GM18520 (cell line): ENCODE results near the gene ACAT2.
"Not testable (repeated sequence)": the region's sequence is repeated elsewhere in the genome, so short reads cannot be mapped to it uniquely, and the experiment has no call there.

Experiments used
- ATAC-seq: cut with Tn5 transposase; IDR thresholded peaks from one replicate; pipeline ENCODE4 v1.9.1; 2021; ENCODE audit not compliant: unreplicated experiment

ACAT2 gene

GRCh38 chr6:159761873-159762680 lies at the start of gene ACAT2:
Gene ACAT2, plus strand, starts transcription at chr6:159762045. Its CDS starts 43 bp downstream, at chr6:159762088.
- ATAC-seq = peak; percentile 95

DNA sequence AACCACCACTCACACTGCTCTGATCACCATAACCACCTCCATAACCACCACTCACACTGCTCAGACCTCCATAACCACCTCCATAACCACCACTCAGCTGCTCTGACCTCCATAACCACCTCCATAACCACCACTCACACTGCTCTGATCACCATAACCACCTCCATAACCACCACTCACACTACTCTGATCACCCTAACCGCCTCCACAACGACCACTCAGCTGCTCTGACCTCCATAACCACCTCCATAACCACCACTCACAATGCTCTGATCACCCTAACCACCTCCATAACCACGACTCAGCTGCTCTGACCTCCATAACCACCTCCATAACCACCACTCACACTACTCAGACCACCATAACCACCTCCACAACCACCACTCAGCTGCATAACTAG lies 49.5 kb upstream of the ACAT2 start:
- not testable (repeated sequence) for ATAC-seq

DNA sequence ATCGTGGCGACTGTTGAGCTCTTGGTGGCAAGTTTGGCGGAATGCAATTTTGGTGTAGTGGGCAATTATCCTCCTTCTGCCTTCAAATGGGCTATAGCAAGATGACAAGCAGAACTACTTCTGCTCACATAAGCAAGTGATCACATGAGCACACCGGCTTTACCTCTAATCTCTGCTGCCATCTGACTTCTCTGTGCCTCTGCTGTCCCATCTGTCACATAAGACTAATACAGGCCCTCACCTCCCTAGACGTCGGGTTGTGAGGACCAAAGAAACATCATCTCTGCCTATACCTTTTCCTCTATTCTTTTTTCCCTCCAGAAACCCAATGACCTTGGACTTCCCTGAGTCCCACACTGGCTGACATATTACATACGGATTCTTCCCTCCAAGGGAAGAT lies 47.9 kb upstream of the ACAT2 start:
- no peak for ATAC-seq

GRCh38 chr6:159714404-159714803 lies 47.4 kb upstream of the ACAT2 start:
- no peak for ATAC-seq

- ATAC-seq = no peak
Measured at GRCh38 chr6:159715166-159715565, 46.7 kb upstream of the ACAT2 start.

GRCh38 chr6:159715605-159716004 lies 46.2 kb upstream of the ACAT2 start:
- ATAC-seq = no peak

- no peak for ATAC-seq
Measured at GRCh38 chr6:159716247-159717096, 45.4 kb upstream of the ACAT2 start.

DNA sequence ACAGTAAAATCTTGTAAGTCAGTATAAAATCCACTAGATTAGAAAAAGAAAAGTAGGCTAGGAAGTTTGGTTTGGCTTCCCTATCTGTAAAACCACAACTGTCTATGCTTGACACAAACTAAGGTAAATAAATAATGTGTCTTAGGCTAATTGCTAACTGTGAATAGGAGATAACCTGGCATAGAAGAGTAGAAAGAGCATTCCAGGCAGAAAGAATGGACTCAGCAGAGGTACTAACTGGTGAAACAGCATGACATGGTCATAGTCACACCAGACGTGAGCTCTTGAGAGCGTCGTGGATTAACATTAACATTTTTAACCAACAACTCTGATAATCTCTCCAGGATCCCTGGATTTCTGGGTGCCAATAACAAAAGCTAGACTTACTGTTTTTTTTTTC lies 43.2 kb upstream of the ACAT2 start:
- no peak for ATAC-seq

DNA sequence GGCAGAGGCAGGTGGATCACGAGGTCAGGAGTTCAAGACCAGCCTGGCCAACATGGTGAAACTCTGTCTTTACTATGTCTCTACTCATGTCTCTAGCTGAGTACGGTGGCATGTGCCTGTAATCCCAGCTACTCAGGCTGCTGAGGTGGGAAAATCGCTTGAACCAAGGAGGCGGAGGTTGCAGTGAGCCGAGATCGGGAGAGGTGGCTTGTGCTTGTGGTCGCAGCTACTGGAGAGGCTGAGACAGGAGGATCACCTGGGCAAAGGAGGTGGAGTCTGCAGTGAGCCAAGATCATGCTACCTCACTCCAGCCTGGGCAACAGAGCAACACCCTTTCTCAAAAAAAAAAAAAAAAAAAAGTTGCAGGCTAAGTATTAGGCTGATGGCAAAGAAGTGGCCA lies 42.6 kb upstream of the ACAT2 start:
- no peak for ATAC-seq

DNA sequence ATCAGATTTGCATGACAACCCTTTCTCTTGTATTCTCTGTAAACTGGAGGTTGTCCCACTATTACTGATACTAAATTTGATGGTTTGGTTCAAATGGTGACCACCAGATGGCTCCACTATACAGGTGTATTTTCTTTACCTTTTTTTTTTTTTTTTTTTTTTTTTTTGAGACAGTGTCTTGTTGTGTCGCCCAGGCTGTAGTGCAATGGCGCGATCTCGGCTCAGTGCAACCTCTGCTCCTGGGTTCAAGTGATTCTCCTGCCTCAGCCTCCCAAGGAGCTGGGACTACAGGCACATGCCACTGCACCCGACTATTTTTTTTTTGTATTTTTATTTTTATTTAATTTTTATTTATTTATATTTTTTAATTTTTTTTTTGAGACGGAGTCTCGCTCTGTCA lies 41.1 kb upstream of the ACAT2 start:
- ATAC-seq = no peak

DNA sequence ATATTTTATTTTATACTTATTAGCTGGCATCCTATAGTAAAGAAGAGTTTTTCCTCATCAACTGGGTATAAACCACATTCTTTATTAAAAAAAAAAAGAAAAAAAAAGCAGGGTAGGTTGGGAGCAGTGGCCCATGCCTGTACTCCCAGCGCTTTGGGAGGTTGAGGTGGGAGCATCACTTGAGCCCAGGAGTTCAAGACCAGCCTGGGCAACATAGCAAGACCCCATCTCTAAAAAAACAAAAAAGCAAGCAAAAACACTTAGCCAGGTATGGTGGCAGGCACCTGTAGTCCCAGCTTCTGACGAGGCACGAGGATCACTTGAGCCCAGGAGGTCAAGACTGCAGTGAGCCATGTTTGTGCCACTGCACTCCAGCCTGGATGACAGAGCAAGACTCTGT lies 39.9 kb upstream of the ACAT2 start:
- ATAC-seq = not testable (repeated sequence)

DNA sequence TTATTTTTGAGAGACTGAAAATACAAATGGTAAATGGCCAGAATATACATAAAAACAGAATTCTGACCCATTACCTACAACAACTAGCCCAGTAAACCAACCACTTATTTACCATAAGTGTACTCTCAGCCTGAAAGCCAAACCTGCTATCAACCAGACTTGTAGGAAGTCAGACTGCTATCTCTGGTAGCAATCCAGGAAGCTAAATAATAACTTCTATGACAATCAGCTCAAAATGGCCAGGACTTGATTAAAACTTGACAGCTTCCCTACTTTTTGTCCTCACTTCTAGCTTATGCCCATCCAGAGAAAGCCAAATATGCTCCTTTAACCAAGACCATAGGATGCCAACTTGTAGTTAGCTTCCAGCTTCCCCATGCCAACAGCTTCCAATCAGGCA lies 39.2 kb upstream of the ACAT2 start:
- ATAC-seq = no peak

- no peak for ATAC-seq
Measured at GRCh38 chr6:159723259-159723658, 38.6 kb upstream of the ACAT2 start.

- ATAC-seq = no peak
Measured at GRCh38 chr6:159724778-159725177, 37.1 kb upstream of the ACAT2 start.

- not testable (repeated sequence) for ATAC-seq
Measured at GRCh38 chr6:159725208-159725607, 36.6 kb upstream of the ACAT2 start.

GRCh38 chr6:159726255-159726917 lies 35.5 kb upstream of the ACAT2 start:
- ATAC-seq = no peak

DNA sequence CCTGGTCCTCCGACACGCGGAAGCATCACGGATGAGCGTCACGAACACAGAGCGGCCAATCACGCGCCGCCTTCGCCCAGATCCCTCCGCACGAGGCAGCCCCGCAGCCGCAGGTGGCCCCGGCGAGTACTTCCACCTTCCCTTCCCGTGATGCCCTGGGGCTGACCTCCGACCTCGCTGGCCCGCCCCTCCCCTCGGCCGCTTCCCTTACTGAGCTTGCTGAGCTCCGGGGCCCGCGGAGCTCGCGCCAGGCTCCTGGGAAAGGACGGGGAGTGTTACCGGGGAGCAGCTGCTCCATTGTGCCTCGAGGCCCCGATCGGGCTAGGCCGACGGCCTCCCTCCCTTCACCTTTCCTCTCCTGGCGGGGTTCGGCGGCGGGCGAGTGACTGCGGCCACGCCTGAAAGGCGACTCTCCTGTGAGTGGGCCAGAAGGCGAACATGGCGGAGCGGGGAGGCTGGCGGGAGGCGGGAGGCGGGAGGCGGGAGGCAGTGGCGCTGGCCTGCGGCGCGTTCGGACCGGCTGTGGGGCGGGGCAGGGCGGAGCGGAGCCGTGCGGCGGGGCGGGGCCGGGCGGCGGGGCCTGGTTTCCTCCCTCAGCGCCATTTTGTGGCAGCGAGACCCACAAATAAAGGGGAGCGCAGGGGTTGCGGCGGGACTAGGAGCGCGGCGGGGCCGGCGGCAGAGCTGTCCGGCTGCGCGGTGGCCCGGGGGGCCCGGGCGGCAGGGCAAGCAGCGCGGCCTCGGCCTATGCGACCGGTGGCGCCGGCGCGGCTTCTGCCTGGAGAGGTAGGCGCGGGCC lies 34.7 kb upstream of the ACAT2 start, which contains the start of gene WTAP:
TSS of gene WTAP (plus strand) at position 589 of the 799 bp plus-strand sequence. CDS start 8,760 bp downstream, outside the sequence.
- ATAC-seq = peak; percentile 58

DNA sequence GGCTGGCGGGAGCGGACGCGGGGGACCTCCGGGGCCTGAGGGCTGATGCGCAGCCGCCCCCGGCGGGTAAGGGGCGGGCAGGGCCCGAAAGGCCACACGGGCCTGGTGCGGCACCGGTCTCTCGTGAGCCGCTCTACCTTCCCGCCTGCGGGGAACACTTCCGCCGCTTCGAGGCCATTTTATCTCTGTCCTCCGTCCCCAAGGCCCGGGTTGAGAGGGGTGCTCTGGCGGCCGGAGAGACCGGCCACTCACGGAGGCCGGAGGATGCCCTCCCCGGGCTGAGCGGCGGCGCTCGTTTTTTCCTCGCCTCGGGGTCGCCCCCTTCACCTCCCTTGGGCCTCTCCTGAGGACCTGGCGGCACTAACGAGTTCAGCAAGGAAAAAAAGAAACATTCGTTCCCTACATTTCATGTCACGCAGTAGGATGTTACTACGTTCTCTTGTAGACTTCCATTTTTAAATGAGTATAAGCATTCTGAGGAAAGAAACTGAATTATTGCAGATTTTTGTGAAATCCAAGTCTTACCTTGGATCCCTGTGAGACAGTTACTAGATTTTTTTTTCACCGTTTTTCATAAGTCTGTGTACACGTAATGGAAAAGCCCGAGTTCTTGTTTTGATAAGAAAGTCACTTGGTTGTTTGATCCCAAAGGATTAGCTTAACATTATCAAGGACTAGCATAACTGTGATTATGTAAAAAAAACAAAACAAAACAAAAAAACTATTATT lies 34.0 kb upstream of the ACAT2 start:
- peak; percentile 24 for ATAC-seq

DNA sequence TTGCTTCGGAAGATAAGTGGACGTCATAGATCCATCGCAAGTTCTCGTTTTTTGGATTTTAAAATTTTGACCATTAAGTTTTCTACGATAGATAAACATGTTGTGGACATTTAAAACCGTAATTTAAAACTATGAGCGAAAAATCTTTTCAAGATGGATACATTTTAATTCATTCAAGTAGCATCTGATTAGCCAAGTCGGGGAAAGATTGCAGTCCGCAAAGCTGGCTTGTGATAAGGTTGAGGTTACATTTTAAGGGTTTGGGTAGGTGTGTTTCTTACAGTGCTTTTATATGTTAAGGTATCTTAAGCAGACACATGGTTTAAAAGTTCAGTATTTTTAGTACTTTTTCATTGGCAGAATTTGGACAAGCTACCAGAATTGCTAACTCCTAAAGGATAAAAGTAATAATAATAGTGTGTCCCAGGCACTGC lies 33.3 kb upstream of the ACAT2 start:
- ATAC-seq = no peak
